Non-pigmented ciliary epithelial cell (primary cell): Measurements from ENCODE around the gene RPTOR.
"Not testable (repeated sequence)": the region's sequence is repeated elsewhere in the genome, so short reads cannot be mapped to it uniquely, and the experiment has no call there.

Source experiments
- DNase-seq: peaks from one replicate; pipeline ENCODE4 v3.0.0-alpha.2; 2010; ENCODE audit warnings: low read depth

The RPTOR gene

DNA sequence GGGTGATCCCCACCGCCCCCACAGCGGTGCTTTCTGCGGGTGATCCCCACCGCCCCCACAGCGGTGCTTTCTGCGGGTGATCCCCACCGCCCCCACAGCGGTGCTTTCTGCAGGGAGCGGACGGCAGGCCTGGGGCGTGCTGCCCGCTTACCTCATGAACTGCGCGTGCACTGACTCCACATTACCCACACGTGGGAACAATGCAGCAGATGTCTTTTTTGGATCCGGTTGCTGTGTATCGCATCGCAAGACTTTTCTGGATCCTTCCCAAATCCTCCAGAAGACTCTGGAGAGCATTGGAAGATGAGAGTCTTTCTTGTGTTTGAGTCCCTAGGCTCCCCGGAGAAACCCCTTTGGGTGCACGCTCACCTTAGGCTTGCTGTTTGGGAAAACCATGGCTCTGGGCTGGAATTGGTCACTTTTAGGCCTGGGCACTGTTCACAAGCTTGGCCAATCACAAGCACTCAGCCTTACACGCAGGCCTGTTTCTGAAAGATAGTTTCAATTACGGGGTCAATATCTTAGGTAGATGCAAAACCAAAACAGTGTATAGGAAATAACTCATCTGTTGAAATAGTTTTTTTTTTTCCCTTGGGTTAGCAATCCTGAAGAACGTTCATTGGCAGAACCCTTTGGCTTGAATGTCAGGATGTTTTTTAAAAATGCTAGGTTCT is 201.8 kb downstream of the RPTOR start:
- no peak for DNase-seq

DNA sequence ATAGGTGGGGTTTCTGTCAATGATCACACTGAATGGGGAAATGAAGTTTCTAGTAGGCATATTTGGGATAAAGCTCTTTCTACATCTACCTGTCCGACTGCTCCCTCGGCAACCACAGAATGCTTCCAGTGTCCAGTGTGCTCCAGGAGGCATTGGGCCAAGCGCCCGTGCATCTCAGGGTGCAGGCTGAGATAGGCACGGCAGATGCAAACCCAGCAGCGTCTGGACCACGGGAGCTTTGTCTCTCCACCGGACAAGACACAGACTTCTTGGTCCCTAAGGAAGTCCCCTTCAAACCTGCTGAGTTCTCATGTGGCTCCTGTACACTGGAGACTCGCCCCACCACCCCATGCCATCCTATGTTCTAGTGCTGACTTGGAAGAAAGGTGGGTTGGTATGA is 202.8 kb downstream of the RPTOR start:
- DNase-seq, result no peak

DNA sequence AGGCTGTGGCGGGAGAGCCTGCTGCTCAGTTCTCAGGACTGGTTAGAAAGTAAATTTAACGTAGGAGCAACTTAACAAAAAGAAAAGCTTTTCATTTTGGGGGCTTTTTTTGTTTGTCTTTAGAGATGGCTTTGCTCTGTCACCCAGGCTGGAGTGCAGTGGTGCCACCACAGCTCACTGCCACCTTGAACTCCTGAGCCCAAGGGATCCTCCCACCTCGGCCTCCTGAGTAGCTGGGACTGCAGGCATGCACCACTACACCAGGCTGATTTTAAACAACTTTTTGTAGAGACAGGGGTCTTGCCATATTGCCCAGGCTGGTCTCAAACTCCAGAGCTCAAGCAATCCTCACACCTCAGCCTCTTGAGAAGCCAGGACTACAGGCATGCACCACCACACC is 205.0 kb downstream of the RPTOR start:
- no peak for DNase-seq

DNA sequence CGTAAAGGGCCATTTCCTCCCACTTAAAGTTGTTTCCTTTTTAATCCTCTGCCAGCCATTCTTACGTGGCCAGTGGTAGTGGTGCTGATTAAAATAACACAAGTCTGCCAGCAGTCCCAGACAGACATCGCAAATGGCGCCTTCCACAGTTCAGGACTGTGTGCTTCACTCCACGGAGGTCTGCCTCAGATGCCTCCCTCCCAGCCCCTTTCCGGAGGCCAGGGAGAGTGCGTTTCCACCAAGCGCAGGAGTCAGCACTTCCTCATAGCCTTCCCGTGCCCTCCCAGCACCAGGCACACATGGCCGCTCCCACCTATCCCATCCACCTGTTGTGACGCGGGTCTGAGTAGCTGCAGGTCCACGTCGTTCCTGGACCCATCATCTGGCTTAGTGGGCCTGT is 205.6 kb downstream of the RPTOR start:
- DNase-seq, result no peak

DNA sequence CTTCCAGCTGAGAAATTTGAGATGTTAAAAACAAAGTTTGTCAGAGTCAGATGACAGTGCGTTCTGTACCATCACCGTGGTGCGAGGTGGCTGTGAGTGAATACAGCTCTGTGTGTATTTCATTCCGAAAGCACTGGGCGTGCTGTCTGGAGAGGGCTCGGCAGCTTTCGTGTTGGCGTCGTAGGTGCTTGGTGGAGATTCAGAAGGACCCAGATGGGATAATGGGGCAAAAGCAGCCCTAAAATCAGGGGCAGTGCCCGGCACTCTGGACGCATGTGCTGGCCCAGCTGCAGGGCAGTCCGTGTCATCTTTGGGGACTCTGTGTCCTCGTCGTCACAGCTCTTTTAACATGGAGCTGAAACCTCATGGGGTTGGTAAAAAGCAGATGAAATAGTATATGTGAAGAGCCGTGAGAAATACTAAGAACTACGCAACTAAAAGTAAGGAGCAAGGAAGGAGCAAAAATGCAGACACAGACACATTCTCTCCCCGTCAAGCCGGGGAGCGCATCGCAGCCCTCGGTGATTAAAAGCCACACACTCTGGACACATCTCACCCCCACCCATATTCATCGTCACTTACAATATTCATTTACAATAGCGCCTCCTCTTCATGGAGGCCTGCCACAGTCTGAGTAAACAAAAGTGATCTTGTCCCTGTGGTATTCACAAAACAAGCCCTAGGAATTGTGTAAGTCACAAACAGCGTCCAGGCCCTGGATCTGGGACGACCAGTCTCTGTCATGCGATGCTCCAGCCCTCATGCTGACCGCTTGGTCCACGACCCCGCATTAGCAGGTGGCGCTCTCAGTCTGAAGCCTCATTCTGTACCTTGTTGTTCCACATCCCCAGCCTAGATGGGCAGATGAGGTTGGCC is 206.7 kb downstream of the RPTOR start:
- DNase-seq, result no peak

DNA sequence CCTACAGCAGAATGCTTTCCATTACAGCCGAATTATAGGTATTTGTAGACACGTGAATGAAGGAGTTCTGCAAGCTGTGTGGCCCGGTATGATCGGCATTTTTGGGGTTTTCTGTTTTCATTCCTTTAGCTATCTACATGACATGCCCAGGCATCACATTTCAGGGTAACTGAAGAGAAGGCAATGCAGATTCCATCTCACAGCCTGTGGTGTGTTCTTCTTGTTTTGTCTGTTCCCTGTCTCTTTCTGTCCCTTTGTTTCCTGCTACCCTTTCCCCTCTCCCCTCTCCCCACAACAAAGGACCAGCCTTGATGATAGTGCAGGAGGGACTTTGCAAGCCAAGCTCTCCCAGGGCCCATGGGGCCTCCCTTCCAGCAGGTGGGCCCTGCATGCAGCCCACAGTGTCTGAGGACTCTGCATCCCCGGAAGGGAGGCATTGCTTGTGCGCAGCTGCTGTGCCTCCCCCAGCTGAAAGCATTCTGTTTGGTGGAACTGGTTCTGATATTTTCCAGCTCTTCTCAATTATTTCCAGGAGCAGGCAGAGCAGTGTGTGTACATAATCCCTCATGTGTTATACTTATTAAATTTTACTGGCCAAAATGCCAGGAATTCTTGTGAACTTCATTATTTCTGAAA is 207.4 kb downstream of the RPTOR start:
- no peak for DNase-seq

DNA sequence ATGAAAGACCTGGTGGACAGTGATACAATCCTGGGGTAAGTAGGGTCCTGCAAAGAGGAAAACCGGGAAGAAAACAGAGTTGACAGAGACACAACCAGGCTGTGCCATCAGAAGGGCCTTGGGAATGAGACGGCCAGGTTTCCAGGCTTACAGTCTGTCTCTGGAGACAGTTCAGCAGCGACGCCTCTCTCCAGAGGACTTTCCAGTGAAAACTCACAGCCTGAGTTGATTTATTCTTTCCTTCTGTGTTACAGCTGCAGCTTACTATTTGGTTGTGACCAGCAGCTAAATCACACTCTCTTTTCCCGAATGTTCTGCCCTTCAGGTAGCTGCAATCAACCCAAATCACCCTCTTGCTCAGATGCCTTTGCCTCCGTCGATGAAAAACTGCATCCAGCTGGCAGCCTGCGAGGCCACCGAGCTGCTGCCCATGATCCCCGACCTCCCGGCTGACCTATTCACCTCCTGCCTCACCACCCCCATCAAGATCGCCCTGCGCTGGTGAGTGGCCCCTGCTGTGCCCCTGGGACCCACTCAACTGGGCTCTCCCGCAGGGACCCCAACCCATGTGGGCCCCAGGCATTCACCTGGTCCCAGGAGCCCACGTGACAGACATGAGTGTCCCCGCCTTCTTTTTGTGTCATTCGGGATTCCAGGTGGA is 209.2 kb downstream of the RPTOR start:
- DNase-seq, result no peak

DNA sequence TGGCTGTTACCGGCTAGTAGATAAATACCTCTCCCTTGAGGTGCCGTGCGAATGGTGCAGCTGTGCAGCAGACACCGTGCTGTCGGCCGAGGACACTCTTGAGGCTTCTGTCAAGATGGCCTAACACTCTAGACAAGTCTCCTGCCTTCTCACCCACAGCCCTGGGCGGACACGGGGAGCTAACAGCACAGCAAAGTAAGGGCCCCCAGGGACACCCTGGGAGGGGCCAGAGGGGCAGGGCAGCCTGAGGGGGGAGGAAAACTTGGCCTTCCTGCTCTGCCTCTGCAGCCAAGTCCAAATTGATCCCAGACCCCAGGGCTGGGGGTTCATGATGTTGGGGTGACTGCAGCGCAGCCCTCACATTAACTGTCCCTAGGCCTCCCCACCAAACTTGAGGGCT is 210.2 kb downstream of the RPTOR start:
- no peak for DNase-seq

DNA sequence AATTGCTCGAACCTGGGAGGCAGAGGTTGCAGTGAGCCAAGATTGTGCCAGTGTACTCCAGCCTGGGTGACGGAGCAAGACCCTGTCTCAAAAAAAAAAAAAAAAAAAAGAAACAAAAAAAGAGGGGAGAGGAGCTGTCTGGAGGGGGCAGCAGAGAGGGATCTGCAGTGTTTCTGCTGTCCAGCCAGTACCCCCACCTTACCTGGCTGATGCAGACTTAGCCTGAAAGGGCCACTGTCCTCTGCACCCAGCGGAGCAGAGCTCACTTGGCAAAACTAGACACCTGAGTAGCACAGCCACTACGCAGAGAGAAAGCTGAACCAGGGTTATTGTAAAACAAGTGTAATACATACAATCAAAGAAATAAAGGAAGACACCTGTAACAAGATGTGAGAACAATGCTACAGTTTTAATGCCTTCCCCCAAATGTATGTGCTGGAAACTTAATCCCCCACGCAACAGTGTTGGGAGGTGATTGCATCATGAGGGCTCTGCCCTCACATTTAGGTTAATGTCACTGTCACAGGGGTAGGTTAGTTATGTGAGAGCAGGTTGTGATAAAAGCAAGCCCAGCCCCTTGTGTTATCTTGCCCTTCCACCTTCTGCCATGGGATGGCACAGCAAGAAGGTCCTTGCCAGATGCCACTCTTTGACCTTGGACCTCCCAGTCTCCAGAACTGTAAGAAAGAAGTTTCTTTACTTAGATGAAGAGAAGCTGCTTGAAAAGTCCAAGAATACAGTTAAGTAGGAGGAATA is 211.2 kb downstream of the RPTOR start:
- no peak for DNase-seq

DNA sequence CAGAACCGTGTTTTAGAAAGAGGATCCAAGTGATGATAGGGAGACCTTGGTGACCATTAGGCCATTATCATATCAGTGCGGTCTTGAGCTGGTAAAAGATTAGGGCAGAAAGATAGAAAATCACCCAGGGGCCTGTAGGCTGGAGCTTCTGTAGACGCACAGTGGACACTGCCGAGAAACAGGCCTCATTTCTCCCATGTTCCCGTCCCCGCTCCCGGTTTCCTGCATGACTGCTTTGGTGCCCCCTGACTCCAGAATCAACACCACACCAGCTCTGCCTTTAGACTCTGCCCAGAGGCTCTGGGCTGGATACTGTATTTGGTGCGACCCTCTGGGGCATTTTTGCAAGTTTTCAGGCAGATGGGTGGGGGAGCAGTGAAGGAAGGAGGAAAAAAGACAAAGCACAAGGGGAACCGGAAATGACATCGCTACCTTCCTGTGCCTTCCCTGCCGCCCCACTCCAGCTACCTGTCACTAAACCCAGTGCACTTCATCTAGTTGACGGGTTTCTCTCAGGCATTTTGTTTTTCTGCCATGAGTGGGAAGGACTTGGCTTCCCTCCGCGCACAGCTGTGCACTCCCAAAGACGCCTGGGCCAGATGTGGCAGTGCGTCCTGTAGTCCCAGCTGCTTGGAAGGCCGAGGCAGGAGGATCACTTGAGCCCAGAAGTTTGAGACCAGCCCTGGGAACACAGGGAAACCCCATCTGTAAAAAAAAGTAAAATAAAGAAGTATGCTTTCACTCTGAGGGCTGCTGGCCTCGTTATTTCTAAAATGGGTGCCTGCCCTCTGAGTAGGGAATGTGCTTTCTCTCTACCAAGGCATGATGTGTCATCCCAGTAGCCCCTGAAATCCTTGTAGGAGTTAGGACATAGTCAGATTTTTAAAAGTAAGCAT is 214.1 kb downstream of the RPTOR start:
- no peak for DNase-seq

DNA sequence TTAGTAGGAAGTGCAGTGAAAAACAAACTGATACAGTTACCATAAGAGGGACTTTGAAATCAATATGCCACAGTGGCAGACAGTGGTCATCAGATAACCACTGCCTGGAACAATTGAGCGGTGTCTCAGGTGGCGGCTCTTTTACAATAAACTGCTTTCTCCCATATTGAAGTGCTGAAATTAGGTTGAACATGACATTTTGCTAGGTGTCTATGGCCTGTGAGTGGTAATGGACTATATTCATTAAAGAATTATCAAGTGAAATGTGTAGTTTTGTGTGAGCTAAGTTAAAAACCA is 214.7 kb downstream of the RPTOR start:
- DNase-seq, result no peak

DNA sequence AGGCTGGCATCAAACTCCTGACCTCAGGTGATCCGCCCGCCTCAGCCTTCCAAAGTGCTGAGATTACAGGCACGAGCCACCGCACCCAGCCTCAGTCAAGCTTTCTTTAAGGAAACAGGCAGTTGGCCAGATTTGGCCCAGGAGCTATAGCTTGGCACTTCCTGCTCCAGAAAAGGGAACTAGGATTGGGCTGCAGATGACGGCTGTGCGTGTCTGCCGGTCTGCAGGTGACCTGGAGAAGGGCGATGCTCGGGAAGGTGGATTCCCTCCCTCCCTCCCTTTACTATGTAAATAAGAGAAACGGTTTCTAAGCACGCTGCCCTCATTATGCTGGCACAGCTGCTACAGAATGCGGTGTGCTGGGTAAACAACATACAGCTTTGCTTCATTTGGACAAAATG is 215.9 kb downstream of the RPTOR start:
- DNase-seq, result no peak

DNA sequence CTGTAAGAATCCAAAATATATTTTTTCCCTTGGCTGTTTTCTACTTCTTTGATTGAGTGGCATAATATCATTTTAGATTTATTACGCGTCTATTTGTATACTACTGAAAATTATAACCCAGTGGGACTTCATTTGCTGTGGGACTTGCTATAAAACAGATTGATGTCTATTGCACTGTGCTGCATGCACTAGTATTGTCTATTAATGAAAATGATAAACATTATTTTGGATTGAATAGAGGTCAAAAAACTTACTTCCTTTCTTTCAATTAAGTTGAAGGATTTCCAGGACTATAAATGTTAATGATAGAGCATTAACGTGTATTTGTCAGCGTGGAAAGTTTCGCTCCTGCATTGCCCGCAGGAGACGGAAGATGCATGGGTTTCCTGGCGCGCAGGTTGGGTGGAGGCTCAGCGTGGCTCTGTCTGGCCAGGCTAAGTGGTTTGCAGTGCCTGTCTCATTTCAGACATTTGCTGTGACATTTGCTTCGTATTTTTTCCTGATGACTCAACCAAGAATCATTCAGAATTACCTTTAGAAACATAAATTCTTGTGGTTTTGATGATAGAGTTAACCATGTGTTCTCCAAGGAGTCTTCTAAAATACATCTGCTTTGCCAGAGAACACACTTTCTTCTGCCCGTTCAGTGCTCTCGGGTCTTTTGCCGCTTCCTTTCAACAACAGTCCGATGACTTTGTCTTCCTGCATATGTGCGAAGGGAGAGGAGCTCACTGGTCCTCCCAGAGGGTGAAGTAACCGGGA is 216.7 kb downstream of the RPTOR start:
- peak; percentile 63 for DNase-seq

DNA sequence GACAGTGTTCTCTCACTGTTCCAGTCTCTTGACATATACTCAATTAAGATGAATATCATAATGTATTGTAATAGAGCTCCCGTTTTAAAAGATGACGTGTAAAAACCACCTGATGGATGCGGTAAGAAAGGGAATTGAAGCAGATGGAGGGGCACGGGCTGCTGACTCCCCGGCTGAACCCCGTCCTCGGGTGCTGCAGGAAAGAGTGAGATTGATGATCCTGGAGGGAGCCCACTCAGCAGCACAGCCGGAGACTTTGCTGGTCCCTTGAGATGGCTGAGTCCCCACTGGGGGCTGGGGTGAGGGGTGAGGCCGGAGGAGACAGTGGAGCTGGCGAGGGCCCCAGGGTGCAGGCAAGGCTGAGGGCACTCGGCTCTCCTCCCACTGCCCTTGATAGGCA is 217.4 kb downstream of the RPTOR start:
- DNase-seq, result no peak

DNA sequence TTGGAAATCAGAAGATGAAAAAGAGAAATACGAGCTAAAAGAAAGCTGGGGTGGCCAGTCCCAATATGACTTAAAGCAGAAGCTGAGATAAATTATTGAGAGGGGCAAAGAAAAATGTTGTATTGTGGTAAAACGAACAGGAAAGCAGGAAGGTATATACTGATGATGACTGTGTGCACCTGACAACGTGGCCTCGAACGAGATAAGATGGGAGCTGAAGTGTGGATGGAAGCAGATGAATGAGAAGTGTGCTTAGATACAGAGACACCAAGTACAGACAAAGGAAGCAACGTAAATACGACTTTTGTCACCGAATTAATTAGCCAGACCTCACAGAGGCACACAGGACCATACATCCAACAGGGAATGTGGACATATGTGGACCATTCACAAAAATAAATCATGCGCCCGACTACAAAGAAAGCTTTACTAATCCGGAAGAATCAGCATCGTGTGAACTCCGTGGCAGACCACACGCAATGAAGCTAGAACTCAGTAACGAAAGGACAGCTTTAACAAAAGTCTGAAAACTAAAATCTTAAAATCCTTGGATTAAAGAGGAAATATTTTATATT is 218.7 kb downstream of the RPTOR start:
- no peak for DNase-seq

DNA sequence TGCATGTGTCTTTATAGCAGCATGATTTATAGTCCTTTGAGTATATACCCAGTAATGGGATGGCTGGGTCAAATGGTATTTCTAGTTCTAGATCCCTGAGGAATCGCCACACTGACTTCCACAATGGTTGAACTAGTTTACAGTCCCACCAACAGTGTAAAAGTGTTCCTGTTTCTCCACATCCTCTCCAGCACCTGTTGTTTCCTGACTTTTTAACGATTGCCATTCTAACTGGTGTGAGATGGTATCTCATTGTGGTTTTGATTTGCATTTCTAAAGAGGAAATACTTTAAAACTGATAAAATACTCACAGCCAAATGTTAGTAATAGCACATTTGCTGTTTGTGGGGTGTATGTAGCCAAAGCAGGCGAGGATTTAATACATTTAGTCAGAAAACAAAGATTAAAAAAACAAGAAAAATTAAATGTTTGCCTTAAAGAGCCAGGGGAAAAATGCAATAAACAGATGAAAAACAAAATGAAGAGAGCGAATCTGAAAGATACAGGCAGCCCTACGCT is 220.0 kb downstream of the RPTOR start:
- not testable (repeated sequence) for DNase-seq

DNA sequence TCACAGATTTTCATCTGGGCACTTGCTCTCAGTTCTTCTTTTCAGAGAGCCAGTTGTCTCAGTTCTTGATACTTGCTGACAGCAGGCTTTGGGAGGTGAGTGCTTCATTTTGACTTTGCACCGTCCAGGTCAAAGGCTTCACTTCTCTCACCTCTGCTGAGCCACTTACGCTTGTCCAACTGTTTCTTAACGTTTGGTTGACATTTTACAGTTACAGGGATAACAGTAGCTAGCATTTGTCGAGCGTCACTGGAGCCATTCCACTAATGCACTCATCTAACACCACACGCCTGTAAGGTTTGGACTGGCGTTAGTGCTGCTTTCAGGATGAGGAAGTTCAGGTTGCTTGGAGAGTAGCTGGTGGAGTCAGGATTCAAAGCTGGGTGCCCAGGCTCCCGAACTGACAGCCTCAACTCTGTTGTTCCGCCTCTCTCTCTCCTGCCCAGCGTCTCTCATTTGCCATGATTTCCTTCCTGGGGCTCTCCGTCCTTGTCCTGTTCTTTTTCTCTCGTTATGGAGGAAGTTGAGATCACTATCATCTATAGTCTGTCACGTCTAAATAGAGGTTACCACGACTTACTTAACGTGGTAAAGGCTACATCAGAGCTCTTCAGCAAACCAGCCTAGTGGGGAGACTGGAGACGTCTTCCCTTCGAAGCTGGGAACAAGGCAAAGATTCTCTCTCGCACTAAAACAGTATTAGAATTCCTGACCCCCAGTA is 220.8 kb downstream of the RPTOR start:
- DNase-seq, result no peak

DNA sequence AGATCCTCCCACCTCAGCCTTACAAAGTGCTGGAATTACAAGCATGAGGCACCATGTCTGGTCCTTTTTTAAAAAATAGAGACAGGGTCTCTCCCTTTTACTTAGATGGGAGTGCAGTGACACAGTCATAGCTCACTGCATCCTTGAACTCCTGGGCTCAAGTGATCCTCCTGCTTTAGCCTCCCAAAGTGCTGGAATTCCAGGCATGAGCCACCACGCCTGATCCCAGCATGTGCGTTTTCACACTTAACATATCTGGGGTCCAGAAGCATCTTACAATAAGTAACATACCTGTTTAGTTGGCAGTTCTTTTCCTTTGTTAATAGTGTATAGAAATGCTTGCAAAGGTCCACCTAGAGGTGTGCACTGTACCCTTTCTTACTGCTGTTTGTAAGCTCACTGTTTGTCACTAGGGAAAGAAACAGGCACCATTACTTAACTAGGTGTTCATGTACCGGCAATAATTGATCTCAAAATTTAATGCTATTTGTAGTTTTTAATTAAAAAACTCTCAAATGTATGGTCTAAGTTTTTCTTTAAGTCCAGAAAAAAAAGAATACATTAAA is 221.7 kb downstream of the RPTOR start:
- DNase-seq, result no peak

DNA sequence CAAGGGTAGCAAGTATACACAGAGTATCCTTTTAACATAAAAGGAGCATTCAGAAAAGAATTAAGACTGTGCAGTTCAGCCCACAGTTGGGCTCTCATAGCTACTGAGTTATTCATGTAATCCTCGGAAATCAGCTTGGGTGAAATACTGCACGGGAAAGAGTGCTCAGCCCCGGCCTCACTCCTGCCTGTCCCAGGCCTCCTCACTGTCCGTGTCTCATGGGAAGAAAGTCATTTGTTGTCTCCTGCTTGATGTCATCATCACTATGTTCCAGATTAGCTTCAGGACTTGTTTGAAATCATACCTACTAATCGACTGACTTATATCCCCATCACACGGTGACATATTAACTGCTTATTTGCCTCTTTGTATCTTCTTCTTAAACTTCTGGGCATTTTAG is 223.8 kb downstream of the RPTOR start:
- no peak for DNase-seq
